HPDE6-E6E7 (cell line): ENCODE data around the gene CABCOCO1.
"Not testable (repeated sequence)": the region's sequence is repeated elsewhere in the genome, so short reads cannot be mapped to it uniquely, and the experiment has no call there.

Source experiments
- DNase-seq: peaks from one replicate; pipeline ENCODE4 v3.0.0; 2011; ENCODE audit warnings: missing footprints; ENCODE audit errors: extremely low spot score

The CABCOCO1 gene

GRCh38 chr10:61642676-61643075, 20.1 kb upstream of the CABCOCO1 start:
- DNase-seq, result no peak

GRCh38 chr10:61643316-61643751, 19.4 kb upstream of the CABCOCO1 start:
- DNase-seq, result no peak

- no peak for DNase-seq
Measured at GRCh38 chr10:61653699-61654098, 9.0 kb upstream of the CABCOCO1 start.

GRCh38 chr10:61655335-61655851, 7.3 kb upstream of the CABCOCO1 start:
- no peak for DNase-seq

GRCh38 chr10:61663466-61663865, 737 bp downstream of the CABCOCO1 start:
- no peak for DNase-seq

- DNase-seq, result no peak
Measured at GRCh38 chr10:61664985-61665384, 2.3 kb downstream of the CABCOCO1 start.

GRCh38 chr10:61669161-61669725, 6.5 kb downstream of the CABCOCO1 start:
- DNase-seq, result no peak

- DNase-seq, result no peak
Measured at GRCh38 chr10:61669849-61670248, 7.1 kb downstream of the CABCOCO1 start.

GRCh38 chr10:61673360-61673759, 10.6 kb downstream of the CABCOCO1 start:
- DNase-seq, result no peak

- no peak for DNase-seq
Measured at GRCh38 chr10:61682323-61682722, 19.6 kb downstream of the CABCOCO1 start.

GRCh38 chr10:61683319-61683718, 20.6 kb downstream of the CABCOCO1 start:
- no peak for DNase-seq

GRCh38 chr10:61684894-61685507, 22.3 kb downstream of the CABCOCO1 start:
- no peak for DNase-seq

GRCh38 chr10:61688551-61689308, 26.0 kb downstream of the CABCOCO1 start:
- no peak for DNase-seq

GRCh38 chr10:61691667-61692066, 28.9 kb downstream of the CABCOCO1 start:
- not testable (repeated sequence) for DNase-seq

- no peak for DNase-seq
Measured at GRCh38 chr10:61692447-61693010, 29.8 kb downstream of the CABCOCO1 start.

- DNase-seq, result no peak
Measured at GRCh38 chr10:61698968-61699655, 36.4 kb downstream of the CABCOCO1 start.

GRCh38 chr10:61701055-61701705, 38.5 kb downstream of the CABCOCO1 start:
- DNase-seq, result no peak

- DNase-seq, result no peak
Measured at GRCh38 chr10:61701706-61702105, 39.0 kb downstream of the CABCOCO1 start.

- DNase-seq, result no peak
Measured at GRCh38 chr10:61702584-61702983, 39.9 kb downstream of the CABCOCO1 start.

- DNase-seq, result no peak
Measured at GRCh38 chr10:61705022-61705613, 42.4 kb downstream of the CABCOCO1 start.

GRCh38 chr10:61708846-61709245, 46.1 kb downstream of the CABCOCO1 start:
- DNase-seq, result no peak
